ENCODE results near the gene ARHGEF40.

DNA sequence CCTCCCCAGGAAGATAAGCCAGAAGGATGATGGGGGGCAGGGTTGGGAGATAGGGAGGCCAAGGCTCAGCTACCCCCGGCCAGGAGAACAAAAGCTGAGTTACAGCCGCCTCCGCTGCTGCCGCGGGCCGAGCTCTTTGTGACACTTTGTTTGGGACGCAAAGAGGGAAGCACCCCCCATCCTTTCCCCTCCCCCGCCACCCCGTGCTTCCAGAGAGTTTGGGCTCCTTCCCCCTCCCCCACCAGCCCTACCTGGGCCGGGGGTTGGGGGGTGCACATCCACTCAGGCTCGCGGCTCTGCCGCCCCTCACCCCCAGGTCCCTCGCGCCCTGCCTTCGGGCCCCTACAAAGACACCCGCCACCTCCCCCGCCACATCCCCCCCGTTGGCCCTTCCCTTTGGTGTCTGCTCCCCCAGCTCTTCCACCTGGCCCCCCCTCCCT lies 27.6 kb downstream of the ARHGEF40 start:
- no peak for TF ChIP-seq JUN (CRISPR knock-in tag; IDR thresholded peaks at IDR 0.05)
- TF ChIP-seq TEAD4 (CRISPR knock-in tag; IDR thresholded peaks at IDR 0.05), result no peak
- TF ChIP-seq NFE2L1 (CRISPR knock-in tag; IDR thresholded peaks at IDR 0.05), result no peak
- TF ChIP-seq, protein P1, sequence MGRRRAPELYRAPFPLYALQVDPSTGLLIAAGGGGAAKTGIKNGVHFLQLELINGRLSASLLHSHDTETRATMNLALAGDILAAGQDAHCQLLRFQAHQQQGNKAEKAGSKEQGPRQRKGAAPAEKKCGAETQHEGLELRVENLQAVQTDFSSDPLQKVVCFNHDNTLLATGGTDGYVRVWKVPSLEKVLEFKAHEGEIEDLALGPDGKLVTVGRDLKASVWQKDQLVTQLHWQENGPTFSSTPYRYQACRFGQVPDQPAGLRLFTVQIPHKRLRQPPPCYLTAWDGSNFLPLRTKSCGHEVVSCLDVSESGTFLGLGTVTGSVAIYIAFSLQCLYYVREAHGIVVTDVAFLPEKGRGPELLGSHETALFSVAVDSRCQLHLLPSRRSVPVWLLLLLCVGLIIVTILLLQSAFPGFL (CRISPR knock-in tag; IDR thresholded peaks at IDR 0.05; ENCODE audit: borderline replicate concordance), result no peak
- TF ChIP-seq IRF2 (CRISPR knock-in tag; IDR thresholded peaks at IDR 0.05; ENCODE audit: borderline replicate concordance, low read depth), result no peak

All from WTC11 (cell line).